Spleen (tissue), 7 donors: ENCODE measurements around the gene SNAPC2.

Source experiments
- CTCF ChIP-seq, 11 experiments: fragments of 200-600 bp in 7 of 11; fragments of 450-650 bp in 4 of 11; sonication (generic) in 4 of 11; IDR thresholded peaks in 8 of 11; conservative IDR thresholded peaks in 3 of 11; 1 replicate in 7 of 11; 2 replicates in 4 of 11; pipeline versions ENCODE4 v1.4.0 to v1.8.0; 2016 to 2021; ENCODE audit warnings: antibody characterized with exemption in 11 of 11, inconsistent platforms in 4 of 11, mild to moderate bottlenecking in 1 of 11
- POLR2A ChIP-seq, 3 donors: fragments of 450-650 bp; IDR thresholded peaks; one replicate each; pipeline ENCODE4 v1.5.1; 2017; ENCODE audit warnings: antibody characterized with exemption in 3 of 3, mild to moderate bottlenecking in 1 of 3
- donor health status: DM: no; HTN: no; CAD: no; lungs with moderate emphysema.
- donor health status: DM: no; HTN: no; CAD: no.
- donor health status: DM: no; HTN: no; CAD: no.

DNA sequence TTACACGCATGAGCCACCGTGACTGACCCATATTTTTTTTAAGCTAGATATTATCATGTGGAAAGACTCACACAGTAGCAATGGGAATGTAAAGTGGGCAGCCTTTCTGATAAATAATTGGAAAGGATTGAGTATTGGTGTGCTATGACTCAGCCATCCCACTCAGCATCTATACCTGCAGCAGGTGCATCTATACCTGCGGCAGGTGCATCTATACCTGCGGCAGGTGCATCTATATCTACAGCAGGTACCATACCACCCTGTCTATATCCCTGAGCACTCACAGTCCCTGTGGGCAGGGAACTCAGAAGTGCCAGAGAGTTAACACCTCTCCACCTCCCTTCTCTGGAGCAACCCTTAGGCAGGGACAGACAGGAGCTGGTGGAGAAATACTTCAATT, 37.0 kb upstream of the SNAPC2 start:
- no peak for TF ChIP-seq CTCF (IDR thresholded peaks at IDR 0.05 in 8 of 11, conservative IDR thresholded peaks at IDR 0.05 in 3 of 11)
- no peak for TF ChIP-seq POLR2A (IDR thresholded peaks at IDR 0.05)
